Body of pancreas (tissue), 2 donors: ENCODE results near the gene PHKA1. TPM values are rescaled to one million over a fixed set of nuclear protein-coding genes. Genes with fewer than 3 reads are reported as not detected.

Source experiments
- small RNA-seq: library from RNA; depleted of rRNA; stranded (forward); fragments of <200 nt; gene quantifications from one replicate; pipeline ENCODE3, GENCODE V24; 2016
- total RNA-seq, 2 donors: library from RNA; depleted of rRNA; stranded (reverse); fragments of >200 nt; gene quantifications; one replicate each; pipeline ENCODE4 v1.1.0, GENCODE V29; 2016

The PHKA1 gene
- total RNA-seq, 2 donors from 2014 or later, result 7.3 to 8.6 TPM

Small RNAs within 50 kb of the gene (small RNA-seq; reads per million reads assigned to genes)
- gene BX295541.1 (not detected), gene RF00012 (not detected), gene RNU1-112P (not detected)

Other genes with a start within 250 kb of the PHKA1 start
- gene HDAC8, start 141.5 kb downstream of the PHKA1 start, total RNA-seq, result 10 to 100 TPM; 16.2 to 25.9 TPM
- gene DMRTC1B, start 62.6 kb upstream of the PHKA1 start, total RNA-seq, result 1 to 10 TPM in 1 of 2 donors, not detected in 1; 3.6 TPM
- not detected for gene FAM236B, start 68.4 kb upstream of the PHKA1 start, total RNA-seq
- not detected for gene FAM236D, start 93.9 kb upstream of the PHKA1 start, total RNA-seq
- not detected for gene FAM236C, start 198.3 kb upstream of the PHKA1 start, total RNA-seq
- gene FAM236A, start 223.9 kb upstream of the PHKA1 start, total RNA-seq, result not detected
- gene DMRTC1, start 229.5 kb upstream of the PHKA1 start, total RNA-seq, result not detected